Adipose tissue (tissue), 3 donors: ENCODE data around the gene NCR1. TPM values are rescaled to one million over a fixed set of nuclear protein-coding genes. Genes with fewer than 3 reads are reported as not detected.
"Not testable (repeated sequence)": the region's sequence is repeated elsewhere in the genome, so short reads cannot be mapped to it uniquely, and the experiment has no call there.

ENCODE experiments used
- H3K27ac ChIP-seq: one replicate; pipeline ENCODE4 v1.5.1; 2013; ENCODE audit warnings: low read depth, low read length
- WGBS, 3 donors: extraction: QIAGEN DNeasy Blood & Tissue Kit; methylation state at CpG; one replicate each; pipeline ENCODE4 v1.1.7; 2013; 5-methylcytosine and 5-hydroxymethylcytosine counted together
- polyA plus RNA-seq, 3 donors: library from polyadenylated mRNA; stranded (reverse); fragments of 200-250 nt; gene quantifications; one replicate each; pipeline ENCODE4 v1.2.3, GENCODE V29; 2013
- donor health status: healthy with polysubstance abuse.
- donor health status: Bipolar disorder and iron deficiency.
- donor health status: healthy.

The NCR1 gene, protein sequence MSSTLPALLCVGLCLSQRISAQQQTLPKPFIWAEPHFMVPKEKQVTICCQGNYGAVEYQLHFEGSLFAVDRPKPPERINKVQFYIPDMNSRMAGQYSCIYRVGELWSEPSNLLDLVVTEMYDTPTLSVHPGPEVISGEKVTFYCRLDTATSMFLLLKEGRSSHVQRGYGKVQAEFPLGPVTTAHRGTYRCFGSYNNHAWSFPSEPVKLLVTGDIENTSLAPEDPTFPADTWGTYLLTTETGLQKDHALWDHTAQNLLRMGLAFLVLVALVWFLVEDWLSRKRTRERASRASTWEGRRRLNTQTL
- polyA plus RNA-seq, result under 1 TPM in 2 of 3 donors, not detected in 1; 0.07 to 0.16 TPM

GRCh38 chr19:54905803-54906511 is at the start of gene NCR1:
Gene NCR1, plus strand, starts transcription at chr19:54906148. Its CDS starts 40 bp downstream, at chr19:54906188.
- no peak within 1 kb of the TSS for H3K27ac ChIP-seq
- WGBS, 3 donors, result 44 to 46% (median 46%) methylated on average over 22 of the region's 22 CpGs

GRCh38 chr19:54858476-54858875 is 47.5 kb upstream of the NCR1 start:
- H3K27ac ChIP-seq, result not testable (repeated sequence)
- 41 to 96% (median 86%) methylated on average over 3 of the region's 3 CpGs for WGBS, 3 donors

GRCh38 chr19:54859421-54859820 is 46.5 kb upstream of the NCR1 start:
- WGBS, 3 donors, result 60 to 66% (median 64%) methylated on average over 7 of the region's 7 CpGs
- not testable (repeated sequence) for H3K27ac ChIP-seq

DNA sequence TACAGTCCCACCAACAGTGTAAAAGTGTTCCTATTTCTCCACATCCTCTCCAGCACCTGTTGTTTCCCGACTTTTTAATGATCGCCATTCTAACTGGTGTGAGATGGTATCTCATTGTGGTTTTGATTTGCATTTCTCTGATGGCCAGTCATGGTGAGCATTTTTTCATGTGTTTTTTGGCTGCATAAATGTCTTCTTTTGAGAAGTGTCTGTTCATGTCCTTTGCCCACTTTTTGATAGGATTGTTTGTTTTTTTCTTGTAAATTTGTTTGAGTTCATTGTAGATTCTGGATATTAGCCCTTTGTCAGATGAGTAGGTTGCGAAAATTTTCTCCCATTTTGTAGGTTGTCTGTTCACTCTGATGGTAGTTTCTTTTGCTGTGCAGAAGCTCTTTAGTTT is 42.5 kb upstream of the NCR1 start:
- H3K27ac ChIP-seq, result not testable (repeated sequence)
- WGBS, 3 donors, result 86% methylated on average over 1 of the region's 3 CpGs; no CpG with 5 or more reads in 2 of the 3 donors

GRCh38 chr19:54871696-54872095 is 34.3 kb upstream of the NCR1 start:
- WGBS, 3 donors, result 43 to 49% (median 49%) methylated on average over 3 of the region's 3 CpGs
- no peak overlapping the region for H3K27ac ChIP-seq

GRCh38 chr19:54873990-54874389 is 32.0 kb upstream of the NCR1 start, which contains the start of gene FCAR:
Gene FCAR, plus strand, starts transcription at chr19:54874235. Its CDS starts 55 bp downstream, at chr19:54874290.
- 44 to 69% (median 51%) methylated on average over 8 of the region's 8 CpGs for WGBS, 3 donors
- H3K27ac ChIP-seq, result no peak within 1 kb of the TSS

- no peak overlapping the region for H3K27ac ChIP-seq
- 38 to 41% (median 40%) methylated on average over 2 of the region's 2 CpGs for WGBS, 3 donors
Measured at GRCh38 chr19:54875506-54875905, 30.4 kb upstream of the NCR1 start.

DNA sequence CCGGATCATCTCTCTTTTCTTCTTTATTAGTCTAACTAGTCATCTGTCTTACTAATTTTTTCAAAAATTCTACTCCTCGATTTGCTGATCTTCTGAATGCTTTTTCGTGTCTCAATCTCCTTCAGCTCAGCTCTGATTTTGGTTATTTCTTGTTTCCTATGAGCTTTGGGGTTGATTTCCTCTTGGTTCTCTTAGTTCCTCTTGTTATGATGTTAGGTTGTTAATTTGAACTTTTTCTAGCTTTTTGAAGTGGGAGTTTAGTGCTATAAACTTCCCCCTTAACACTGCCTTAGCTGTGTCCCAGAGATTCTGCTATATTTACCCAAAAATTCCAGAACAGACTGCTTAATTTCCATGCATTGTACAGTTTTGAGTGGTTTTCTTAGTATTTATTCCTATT is 28.5 kb upstream of the NCR1 start:
- 41 to 53% (median 51%) methylated on average over 3 of the region's 3 CpGs for WGBS, 3 donors
- no peak overlapping the region for H3K27ac ChIP-seq

GRCh38 chr19:54881884-54882283 is 24.1 kb upstream of the NCR1 start:
- no peak overlapping the region for H3K27ac ChIP-seq
- 57 to 70% (median 67%) methylated on average over 6 of the region's 6 CpGs for WGBS, 3 donors

- no peak overlapping the region for H3K27ac ChIP-seq
- WGBS, 3 donors, result 54 to 66% (median 65%) methylated on average over 7 of the region's 7 CpGs
Measured at GRCh38 chr19:54882758-54883157, 23.2 kb upstream of the NCR1 start.

DNA sequence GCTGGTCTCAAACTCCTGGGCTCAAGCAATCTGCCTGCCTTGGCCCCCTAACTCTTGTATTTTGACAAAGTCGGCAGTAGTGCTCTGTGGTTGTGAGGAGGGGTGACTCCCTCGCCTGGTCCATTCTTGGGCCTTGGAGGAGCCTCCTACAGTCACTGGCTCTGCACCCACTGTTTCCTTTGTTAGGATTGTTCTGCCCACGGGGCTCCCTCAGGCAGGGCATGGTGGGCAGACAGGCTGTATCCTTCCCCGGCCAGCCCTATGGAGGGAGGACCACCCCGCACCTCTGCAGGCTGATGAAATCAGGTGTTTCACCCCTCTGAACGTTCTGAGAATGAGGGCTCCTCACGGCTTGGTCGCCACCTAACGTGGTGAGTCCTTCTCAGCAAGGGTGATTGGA is 22.7 kb upstream of the NCR1 start:
- no peak overlapping the region for H3K27ac ChIP-seq
- 67 to 83% (median 75%) methylated on average over 9 of the region's 9 CpGs for WGBS, 3 donors

DNA sequence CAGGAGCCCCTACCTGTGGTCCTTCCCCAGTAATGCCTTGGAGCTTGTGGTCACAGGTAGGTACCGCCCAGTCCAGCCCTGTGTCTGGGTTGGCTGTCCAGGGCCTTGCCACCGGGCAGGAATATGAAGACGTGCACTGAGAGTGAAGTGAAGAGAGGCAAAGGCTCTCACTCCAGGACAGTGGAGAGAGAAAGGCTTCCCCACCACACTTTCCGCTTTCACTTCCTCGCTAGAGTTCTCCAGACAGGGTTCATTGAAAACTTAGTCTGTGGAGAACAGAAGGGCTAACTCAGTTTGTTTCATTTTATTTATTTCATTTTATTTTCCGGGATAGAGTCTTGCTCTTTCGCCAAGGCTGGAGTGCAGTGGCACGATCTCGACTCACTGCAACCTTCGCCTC is 17.7 kb upstream of the NCR1 start:
- no peak overlapping the region for H3K27ac ChIP-seq
- 85 to 89% (median 87%) methylated on average over 10 of the region's 10 CpGs for WGBS, 3 donors

DNA sequence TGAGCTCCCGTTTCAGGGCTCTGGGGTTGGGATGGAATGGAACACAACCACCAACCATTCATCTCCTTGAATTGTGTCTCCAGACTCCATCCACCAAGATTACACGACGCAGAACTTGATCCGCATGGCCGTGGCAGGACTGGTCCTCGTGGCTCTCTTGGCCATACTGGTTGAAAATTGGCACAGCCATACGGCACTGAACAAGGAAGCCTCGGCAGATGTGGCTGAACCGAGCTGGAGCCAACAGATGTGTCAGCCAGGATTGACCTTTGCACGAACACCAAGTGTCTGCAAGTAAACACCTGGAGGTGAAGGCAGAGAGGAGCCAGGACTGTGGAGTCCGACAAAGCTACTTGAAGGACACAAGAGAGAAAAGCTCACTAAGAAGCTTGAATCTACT is 16.4 kb upstream of the NCR1 start:
- no peak overlapping the region for H3K27ac ChIP-seq
- WGBS, 3 donors, result 83 to 86% (median 85%) methylated on average over 11 of the region's 11 CpGs

DNA sequence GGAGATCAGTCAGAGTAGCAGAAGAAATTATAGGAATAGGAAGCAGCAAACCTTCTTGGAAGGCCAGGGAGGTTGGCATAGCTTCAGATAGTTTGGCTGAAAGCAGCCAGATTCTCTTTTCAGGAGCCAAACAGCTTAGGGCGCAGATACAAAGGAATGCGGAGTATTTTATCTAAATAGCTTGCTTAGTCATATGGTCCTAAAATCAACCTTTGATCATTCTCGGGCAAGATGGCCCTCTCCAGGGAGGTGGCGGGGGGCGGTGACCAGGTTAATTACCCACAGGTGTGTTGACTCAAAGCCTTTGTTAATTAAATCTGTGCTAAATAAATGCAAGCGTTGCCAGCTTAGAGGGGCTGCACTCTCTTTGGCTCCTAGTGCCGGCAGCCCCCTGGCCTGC is 12.5 kb upstream of the NCR1 start:
- 36 to 57% (median 42%) methylated on average over 7 of the region's 7 CpGs for WGBS, 3 donors
- no peak overlapping the region for H3K27ac ChIP-seq

- WGBS, 3 donors, result 81 to 89% (median 87%) methylated on average over 16 of the region's 16 CpGs
Measured at GRCh38 chr19:54894106-54894505, 11.8 kb upstream of the NCR1 start.

DNA sequence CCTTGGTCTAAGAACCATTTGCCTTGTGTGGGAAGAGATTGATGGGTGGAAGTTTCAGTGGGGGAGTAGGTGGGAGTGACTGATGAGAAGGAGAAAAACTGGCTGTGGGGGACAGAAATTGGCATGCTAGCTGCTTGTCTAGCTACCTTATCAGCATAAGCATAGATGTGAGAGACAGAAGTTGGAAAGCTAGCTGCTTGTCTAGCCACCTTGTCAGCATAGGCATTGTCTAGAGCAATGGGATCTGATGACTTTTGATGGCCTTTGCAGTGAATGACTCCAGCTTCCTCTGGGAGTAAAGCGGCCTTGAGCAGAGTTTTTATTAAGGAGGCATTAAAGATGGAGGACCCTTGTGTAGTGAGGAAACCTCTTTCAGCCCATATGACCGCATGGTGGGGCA is 9.9 kb upstream of the NCR1 start:
- 77 to 92% (median 85%) methylated on average over 2 of the region's 2 CpGs for WGBS, 3 donors
- H3K27ac ChIP-seq, result no peak overlapping the region

More at GRCh38 chr19:54894106-54894505, 11.8 kb upstream of the NCR1 start:
- not testable (repeated sequence) for H3K27ac ChIP-seq

GRCh38 chr19:54898685-54899084 is 7.3 kb upstream of the NCR1 start:
- not testable (repeated sequence) for H3K27ac ChIP-seq
- WGBS, 3 donors, result 48 to 82% (median 70%) methylated on average over 7 of the region's 7 CpGs

GRCh38 chr19:54899646-54900045 is 6.3 kb upstream of the NCR1 start:
- 77 to 88% (median 87%) methylated on average over 9 of the region's 9 CpGs for WGBS, 3 donors
- H3K27ac ChIP-seq, result not testable (repeated sequence)

DNA sequence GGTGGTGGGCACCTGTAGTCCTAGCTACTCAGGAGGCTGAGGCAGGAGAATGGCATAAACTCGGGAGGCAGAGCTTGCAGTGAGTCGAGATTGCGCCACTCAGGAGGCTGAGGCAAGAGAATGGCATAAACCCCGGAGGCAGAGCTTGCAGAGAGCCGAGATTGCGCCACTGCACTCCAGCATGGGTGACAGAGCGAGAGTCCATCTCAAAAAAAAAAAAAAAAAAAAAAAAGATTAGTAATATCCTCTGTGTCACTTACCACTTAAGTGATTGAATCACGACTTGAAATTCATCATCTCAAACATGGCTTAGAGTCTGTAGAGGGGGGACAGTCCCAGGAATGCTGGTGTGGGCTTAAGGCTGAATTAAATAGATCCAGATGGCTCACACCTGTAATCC is 4.8 kb upstream of the NCR1 start:
- not testable (repeated sequence) for H3K27ac ChIP-seq
- WGBS, 3 donors, result 58 to 83% (median 65%) methylated on average over 8 of the region's 8 CpGs

DNA sequence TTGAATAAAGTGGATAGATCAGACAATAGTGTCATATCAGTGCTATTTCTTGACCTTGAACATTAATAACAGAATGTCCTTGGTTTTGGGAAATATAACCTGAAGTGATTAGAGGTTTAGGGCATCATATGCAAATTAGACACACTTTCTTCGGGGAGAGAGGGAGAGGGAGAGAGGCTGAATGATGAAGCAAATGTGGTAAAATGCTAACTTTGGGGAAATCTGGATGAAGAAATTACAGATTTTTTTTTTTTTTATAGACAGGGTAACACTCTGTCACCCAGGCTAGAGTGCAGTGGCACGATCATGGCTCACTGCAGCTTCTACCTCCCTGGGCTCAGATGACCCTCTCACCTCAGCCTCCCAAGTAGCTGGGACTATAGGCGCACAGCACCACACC is 3.9 kb upstream of the NCR1 start:
- no peak overlapping the region for H3K27ac ChIP-seq
- 63 to 88% (median 83%) methylated on average over 3 of the region's 3 CpGs for WGBS, 3 donors
